Fibroblast of skin of right quadriceps (primary cell): ENCODE data around the gene CAMK1G.

ENCODE experiments used
- DNase-seq: peaks from one replicate; pipeline ENCODE4 v3.0.0-alpha.2; 2013

CAMK1G gene

GRCh38 chr1:209643285-209644020 lies 59.9 kb downstream of the CAMK1G start:
- DNase-seq = no peak

DNA sequence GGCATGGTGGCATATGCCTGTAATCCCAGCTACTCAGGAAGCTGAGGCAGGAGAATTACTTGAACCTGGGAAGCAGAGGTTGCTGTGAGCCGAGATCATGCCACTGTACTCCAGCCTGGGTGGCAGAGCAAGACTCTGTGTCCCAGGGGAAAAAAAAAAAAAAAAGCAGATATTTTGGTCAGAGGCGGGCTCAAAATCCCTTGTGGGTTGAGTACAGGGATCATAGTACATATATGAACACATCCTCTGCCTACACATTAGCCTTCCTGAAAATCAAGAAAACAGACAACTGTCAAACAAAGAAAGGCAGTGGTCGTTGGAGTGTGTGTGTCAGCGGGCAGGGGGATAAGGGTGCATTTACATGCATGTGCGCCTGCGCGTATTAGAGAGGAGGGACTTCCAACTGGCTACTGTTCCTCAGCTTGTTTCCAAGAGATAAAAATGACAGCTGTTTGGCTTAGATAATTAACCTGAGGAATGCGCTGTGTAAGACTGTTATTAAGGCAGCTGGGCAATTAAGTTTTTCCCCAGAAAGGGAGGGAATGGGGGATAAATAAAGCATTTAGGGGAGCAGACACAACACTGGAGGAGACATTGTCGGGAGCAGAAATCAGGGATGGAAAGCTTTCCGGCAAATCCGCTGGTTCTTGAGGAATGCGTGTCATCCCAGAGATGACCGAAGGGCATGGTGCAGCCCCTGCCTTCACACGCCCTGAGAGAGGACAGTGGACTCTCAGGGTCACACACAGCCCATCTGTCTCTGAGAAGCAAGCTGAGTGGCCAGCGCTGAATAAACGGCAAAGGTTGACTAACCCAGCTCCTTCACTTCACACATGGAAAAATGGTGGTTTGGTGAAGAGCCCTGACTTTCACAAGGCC lies 62.3 kb downstream of the CAMK1G start:
- no peak for DNase-seq

DNA sequence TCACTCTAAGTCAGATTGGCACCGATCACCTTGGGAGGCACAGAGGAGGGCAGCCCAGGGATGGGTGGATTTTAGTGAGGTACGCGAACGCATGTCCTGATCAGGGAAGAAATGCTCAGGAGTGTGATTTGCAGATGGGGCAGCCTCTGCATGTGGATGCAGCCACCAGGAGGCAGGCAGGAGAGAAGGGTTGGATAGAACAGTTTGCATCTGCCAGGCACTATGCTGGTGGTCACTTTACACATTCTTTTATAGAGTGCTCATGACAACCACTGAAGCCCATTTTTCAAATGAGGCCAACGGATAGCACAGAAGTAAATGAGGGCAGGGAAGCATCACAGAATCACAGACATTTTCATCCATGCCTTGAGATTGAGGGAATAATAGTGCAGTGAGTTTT lies 63.0 kb downstream of the CAMK1G start:
- peak; percentile 44 for DNase-seq

GRCh38 chr1:209647156-209647555 lies 63.6 kb downstream of the CAMK1G start:
- DNase-seq = no peak

DNA sequence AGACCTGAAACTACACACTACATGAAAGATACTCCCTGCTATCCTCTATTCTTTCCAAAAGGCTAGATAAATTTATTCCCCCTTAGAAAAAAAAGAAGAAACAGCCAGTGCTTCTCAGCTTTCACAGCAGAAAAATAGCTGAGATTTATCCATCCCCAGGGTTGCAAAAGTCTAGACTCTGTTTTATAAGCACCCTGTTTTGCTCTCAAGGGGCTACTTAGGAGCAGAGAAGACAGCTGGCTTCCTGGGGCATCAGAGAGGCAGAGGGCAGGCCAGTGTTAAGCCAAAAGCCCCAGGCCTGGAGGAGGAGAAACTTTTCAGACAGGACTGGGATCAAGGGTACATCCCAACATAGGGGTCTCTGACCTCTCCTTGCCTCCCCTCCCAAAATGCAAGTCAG lies 64.8 kb downstream of the CAMK1G start:
- no peak for DNase-seq

- peak; percentile 87 for DNase-seq
These were observed 65.6 kb downstream of the CAMK1G start for GRCh38 chr1:209648931-209649776.

GRCh38 chr1:209650454-209650853 lies 66.9 kb downstream of the CAMK1G start:
- no peak for DNase-seq

DNA sequence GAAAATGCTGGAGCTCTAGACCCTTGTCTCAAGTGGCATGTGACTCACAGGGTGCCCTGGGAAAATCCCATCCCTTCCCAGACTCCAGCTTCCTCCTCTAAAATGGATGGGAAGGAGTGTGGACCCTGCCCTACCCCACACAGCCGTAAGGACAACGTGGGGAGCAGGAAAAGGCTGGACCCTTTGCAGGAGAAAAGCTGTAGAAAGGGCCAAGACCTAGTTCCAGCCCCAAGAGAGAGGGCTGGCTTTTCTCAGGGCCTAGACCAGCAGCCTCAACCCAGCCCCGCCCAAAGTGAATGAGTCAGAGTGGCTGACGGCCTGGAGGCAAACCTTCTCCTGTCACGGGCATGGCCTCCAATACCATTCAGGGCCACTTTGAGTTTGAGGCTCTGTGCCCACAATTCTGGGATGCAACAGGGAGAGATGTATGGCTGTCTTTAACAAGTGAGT lies 67.6 kb downstream of the CAMK1G start:
- DNase-seq = peak; percentile 44

GRCh38 chr1:209652121-209652735 lies 68.7 kb downstream of the CAMK1G start, which contains the start of gene LAMB3:
Gene LAMB3 (minus strand): TSS chr1:209652425. CDS start chr1:209650944, 1,481 bp downstream.
- no peak for DNase-seq

GRCh38 chr1:209652873-209653401 lies 69.4 kb downstream of the CAMK1G start:
- DNase-seq = peak; percentile 40

GRCh38 chr1:209653915-209654351 lies 70.4 kb downstream of the CAMK1G start:
- no peak for DNase-seq

DNA sequence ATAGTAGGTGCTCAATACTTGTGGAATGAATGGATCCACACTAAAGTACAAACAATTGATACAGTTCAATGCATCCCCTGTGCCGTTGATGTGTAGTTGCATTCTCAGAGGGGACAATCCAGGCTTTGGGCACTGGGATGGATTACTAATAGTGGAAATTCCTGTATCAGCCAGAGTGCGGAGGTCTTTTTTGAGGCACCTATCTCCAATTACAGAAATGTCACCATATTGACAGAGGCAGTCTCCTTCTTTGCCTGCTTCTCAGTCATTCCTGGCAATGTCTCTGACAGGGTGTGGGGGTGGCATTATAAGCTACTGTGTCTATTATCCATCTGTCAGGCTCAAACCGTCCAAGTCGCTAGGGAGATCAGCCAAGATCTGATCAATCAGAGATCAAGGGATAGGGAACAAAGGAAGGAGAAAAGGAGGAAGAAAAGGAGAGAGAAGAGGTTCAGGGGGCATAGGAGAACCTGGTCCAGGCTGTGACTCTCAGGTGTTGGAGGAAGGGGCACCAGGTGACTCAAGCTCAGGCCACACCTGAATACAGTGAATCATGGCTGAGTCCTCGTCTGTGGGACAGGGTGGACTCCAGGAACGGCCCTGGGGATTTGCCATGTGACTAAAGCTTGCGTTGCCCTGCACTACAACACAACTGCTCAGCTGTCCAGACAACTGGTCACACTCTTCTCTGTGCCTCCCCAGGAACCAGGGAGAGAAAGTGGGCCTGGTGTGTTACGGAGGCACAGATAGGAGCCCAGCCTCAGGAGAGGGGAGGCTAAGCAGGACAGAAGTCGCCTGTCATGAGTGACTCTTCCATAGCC lies 72.1 kb downstream of the CAMK1G start:
- no peak for DNase-seq

DNA sequence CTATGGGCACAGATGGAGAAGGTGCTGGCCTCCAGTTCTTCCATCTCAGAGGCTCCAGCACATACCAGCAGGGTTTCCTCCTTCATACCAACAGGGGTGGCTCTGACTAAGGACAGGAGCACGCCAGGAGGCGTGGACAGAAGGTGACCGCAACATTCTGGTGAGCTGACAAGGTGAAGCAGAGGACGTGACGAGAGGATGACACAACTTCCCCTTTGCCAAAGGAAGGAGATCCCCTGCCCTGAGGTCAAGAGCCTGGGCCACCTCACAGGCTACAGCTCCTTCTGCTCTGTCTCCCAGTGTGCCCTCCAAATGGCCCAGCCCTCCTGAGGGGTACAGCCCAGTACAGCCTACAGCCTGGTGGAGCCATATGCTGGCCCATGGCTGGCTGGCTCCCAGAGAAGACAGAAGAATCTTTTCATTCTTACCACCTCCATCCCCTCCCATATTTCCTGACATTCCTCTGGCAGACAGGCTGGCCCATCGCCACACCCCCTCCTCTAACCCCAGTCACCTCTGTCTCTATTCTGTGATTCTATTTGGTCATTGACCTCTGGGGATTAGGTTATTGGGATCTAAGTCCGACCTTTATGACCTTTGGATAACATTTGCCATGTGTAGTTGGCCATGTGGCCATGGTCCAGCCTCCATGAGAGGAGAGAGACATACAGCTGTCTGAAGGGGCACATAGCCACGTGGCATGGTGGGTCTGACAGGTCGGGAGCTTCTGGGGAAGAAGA lies 73.8 kb downstream of the CAMK1G start:
- DNase-seq = no peak

DNA sequence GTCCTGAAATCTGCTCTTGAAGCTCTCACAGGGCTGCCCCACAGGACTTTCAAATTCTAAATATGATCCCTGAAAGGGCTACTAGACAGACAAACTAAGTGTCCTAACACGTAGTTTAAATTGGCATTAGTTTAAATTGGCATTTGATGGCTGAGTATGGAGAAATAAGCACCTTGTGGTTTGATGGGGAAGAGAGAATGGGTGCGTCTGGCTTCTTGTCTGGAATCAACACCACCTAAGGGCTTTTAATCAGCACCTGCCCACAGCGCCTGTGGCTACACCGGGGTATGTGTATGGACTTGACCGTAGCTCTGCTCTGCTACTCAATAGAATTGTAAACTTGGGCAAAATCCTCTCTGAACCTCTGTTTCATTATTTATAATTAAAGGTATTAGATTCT lies 74.4 kb downstream of the CAMK1G start:
- no peak for DNase-seq

DNA sequence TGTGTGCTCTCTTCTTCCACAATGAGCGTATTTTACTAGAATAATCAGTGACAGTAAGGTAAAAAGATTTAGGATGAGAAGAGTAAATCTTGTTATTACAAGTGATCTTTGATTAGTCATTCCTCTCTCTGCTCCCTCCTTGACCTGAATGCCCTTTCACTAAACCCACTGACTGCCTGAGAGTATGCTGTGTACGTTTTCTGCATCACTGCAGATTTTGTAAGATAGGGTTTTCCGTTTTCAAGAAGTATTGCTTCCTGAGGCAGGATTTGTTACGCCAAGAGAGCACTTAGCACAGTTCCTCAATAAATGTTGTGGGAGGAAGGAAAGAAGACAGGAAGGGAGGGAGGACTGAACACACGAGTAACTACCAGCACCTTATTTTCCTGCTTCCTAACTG lies 76.4 kb downstream of the CAMK1G start:
- no peak for DNase-seq

DNA sequence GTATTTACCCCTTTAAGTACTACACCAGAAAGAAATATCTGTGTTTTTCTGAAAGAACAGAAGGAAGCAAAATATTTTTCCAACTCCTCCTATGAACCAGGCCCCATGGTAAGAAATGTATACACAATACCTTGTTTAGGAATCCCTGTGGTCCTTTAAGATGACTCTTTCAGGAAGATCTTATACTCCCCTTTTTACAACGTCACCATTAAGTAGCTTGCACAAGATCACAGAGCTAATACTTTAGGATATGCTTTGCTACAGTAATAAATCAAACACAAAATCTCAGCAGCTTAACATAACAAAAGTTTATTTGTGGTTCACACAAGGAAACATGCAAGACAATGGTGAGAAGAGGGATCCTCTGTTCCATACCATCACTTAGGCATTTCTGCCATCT lies 77.6 kb downstream of the CAMK1G start:
- no peak for DNase-seq

DNA sequence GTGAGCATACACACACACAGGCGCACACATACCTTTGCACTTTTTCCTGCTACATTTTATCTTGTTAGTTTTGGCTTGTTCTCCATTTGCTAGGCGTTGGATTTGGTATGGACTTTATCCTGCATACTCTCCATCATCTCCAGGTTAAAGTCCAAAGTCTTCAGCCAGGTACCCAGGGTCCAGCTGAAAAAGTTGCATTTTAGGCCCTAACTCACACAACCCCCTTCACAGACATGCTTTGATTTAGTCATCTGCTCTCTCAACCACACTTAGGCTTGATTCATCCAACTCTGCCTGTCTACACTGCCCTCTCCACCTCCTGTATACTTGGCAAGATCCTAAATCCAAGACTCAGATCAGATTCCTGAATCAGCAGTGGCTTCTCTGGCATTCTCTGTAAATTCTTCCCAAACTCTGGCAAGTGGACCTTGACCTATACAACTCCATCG lies 79.4 kb downstream of the CAMK1G start:
- no peak for DNase-seq
